Smooth muscle cell (in vitro differentiated cells): ENCODE measurements around the gene RND2. TPM values are rescaled to one million over a fixed set of nuclear protein-coding genes. Genes with fewer than 3 reads are reported as not detected.

Experiments used
- DNase-seq: peaks from one replicate; lab custom pipeline; 2025; ENCODE audit not compliant: unreplicated experiment; lab: John Stamatoyannopoulos, UW
- H2AFZ ChIP-seq: fragments of 200-600 bp; sonication (generic); 2 replicates; pipeline ENCODE4 v1.6.0; 2016; ENCODE audit warnings: antibody characterized with exemption, low read depth, mild to moderate bottlenecking
- H3F3A ChIP-seq: fragments of 200-600 bp; sonication (generic); 2 replicates; pipeline ENCODE4 v1.6.0; 2017; ENCODE audit warnings: antibody characterized with exemption, low read depth
- H3K27ac ChIP-seq: fragments of 200-600 bp; sonication (generic); 2 replicates; pipeline ENCODE4 v1.5.1; 2016; ENCODE audit warnings: low read depth, mild to moderate bottlenecking
- H3K27me3 ChIP-seq: fragments of 200-600 bp; sonication (generic); 2 replicates; pipeline ENCODE4 v1.6.1; 2016; ENCODE audit warnings: low read depth, mild to moderate bottlenecking
- H3K36me3 ChIP-seq: fragments of 200-600 bp; sonication (generic); 2 replicates; pipeline ENCODE4 v1.5.1; 2016; ENCODE audit warnings: low read depth
- H3K4me1 ChIP-seq: fragments of 200-600 bp; sonication (generic); 2 replicates; pipeline ENCODE4 v1.5.1; 2016; ENCODE audit warnings: low read depth
- H3K4me2 ChIP-seq: fragments of 200-600 bp; sonication (generic); 2 replicates; pipeline ENCODE4 v1.6.0; 2016; ENCODE audit warnings: mild to moderate bottlenecking
- H3K4me3 ChIP-seq: fragments of 200-600 bp; sonication (generic); 2 replicates; pipeline ENCODE4 v1.5.1; 2016; ENCODE audit warnings: mild to moderate bottlenecking
- H3K79me2 ChIP-seq: fragments of 200-600 bp; sonication (generic); 2 replicates; pipeline ENCODE4 v1.6.0; 2016; ENCODE audit warnings: low read depth, mild to moderate bottlenecking
- H3K9ac ChIP-seq: fragments of 200-600 bp; sonication (generic); 2 replicates; pipeline ENCODE4 v1.6.0; 2016; ENCODE audit warnings: low read depth
- H3K9me3 ChIP-seq: fragments of 200-600 bp; sonication (generic); replicated peaks from 2 replicates; pipeline ENCODE4 v1.5.1; 2016; ENCODE audit warnings: low read depth
- H4K20me1 ChIP-seq: fragments of 200-600 bp; sonication (generic); 2 replicates; pipeline ENCODE4 v1.6.0; 2016; ENCODE audit warnings: low read depth
- CTCF ChIP-seq: fragments of 200-600 bp; sonication (generic); IDR thresholded peaks from 2 replicates; pipeline ENCODE4 v1.5.1; 2017; ENCODE audit warnings: borderline replicate concordance, mild to moderate bottlenecking, antibody characterized with exemption; ENCODE audit not compliant: insufficient read depth, poor library complexity, severe bottlenecking
- WGBS: methylation state at CpG from one replicate; pipeline ENCODE4 v1.1.7; 2016; ENCODE audit warnings: low lambda C conversion rate; 5-methylcytosine and 5-hydroxymethylcytosine counted together
- polyA plus RNA-seq: library from polyadenylated mRNA; unstranded; fragments of >200 nt; fragmentation: Nextera tagmentation; extraction: Ambion mirVana; gene quantifications from 2 replicates; pipeline ENCODE4 v1.2.1, GENCODE V29; 2016
- total RNA-seq: library from RNA; depleted of rRNA; stranded (reverse); fragments of >200 nt; gene quantifications from 2 replicates; pipeline ENCODE4 v1.2.3, GENCODE V29; 2014

RND2 gene
- total and polyA plus RNA-seq, 2 experiments from 2014 or later: 0.27 to 1.1 TPM

- Histone ChIP-seq H3K9ac (peak within 1 kb of the TSS; percentile 96), H3K4me2 (peak within 1 kb of the TSS; percentile 100), H3K27me3 (no peaks in the 10 kb centered on the region), H3K36me3 (no peaks in the 10 kb centered on the region), H3K4me3 (peak within 1 kb of the TSS; percentile 99), H3F3A (peaks cover 8% of the 10 kb centered on the region), H3K27ac (peak within 1 kb of the TSS; percentile 92), H3K9me3 (no peaks in the 10 kb centered on the region), H3K79me2 (peaks cover 29% of the 10 kb centered on the region), H3K4me1 (peaks cover 6% of the 10 kb centered on the region), H2AFZ (peak within 1 kb of the TSS; percentile 45), H4K20me1 (peaks cover 32% of the 10 kb centered on the region)
- WGBS: 2% methylated on average over 73 of the region's 80 CpGs
- peak; percentile 50 for DNase-seq
- no peak for TF ChIP-seq CTCF
Observed at GRCh38 chr17:43021741-43022512, 3.1 kb upstream of the RND2 start, which contains the start of gene VAT1. VAT1 (minus strand) TSS chr17:43022385; CDS start chr17:43022322, 63 bp downstream.

- Histone ChIP-seq H2AFZ (no peak overlapping the region), H3K27ac (no peak overlapping the region), H3K36me3 (no peaks in the 10 kb centered on the region), H3K4me2 (peak overlapping the region; percentile 98), H3K9ac (no peak overlapping the region), H3F3A (peaks cover 5% of the 10 kb centered on the region), H3K79me2 (peaks cover 15% of the 10 kb centered on the region), H3K9me3 (no peaks in the 10 kb centered on the region), H3K27me3 (no peaks in the 10 kb centered on the region), H3K4me1 (peaks cover 3% of the 10 kb centered on the region), H3K4me3 (peak overlapping the region; percentile 67), H4K20me1 (peaks cover 3% of the 10 kb centered on the region)
- whole genome bisulfite sequencing: no CpG with 5 or more reads among the region's 27 CpGs
- DNase-seq: no peak
- TF ChIP-seq CTCF: no peak
Observed at GRCh38 chr17:43025290-43025657, 243 bp downstream of the RND2 start.

GRCh38 chr17:43025766-43026537 is 921 bp downstream of the RND2 start:
- Histone ChIP-seq H2AFZ (no peak overlapping the region), H3K36me3 (no peaks in the 10 kb centered on the region), H3K4me2 (no peak overlapping the region), H3K27me3 (no peaks in the 10 kb centered on the region), H3F3A (peaks cover 2% of the 10 kb centered on the region), H4K20me1 (no peaks in the 10 kb centered on the region), H3K9ac (no peak overlapping the region), H3K4me3 (peak overlapping the region; percentile 67), H3K79me2 (peaks cover 10% of the 10 kb centered on the region), H3K4me1 (no peaks in the 10 kb centered on the region), H3K27ac (no peak overlapping the region), H3K9me3 (no peaks in the 10 kb centered on the region)
- no peak for DNase-seq
- no peak for TF ChIP-seq CTCF
- 83% methylated on average over 12 of the region's 16 CpGs for WGBS
